Stimulated activated CD4-positive, alpha-beta T cell treated with anti-CD3 and anti-CD28 coated beads, TNF-alpha, amount 100 ng/mL, for 1 hour (primary cell): ENCODE measurements around the gene ZNF701.

ENCODE experiments used
- DNase-seq, 3 donors: peaks; one replicate each; pipeline ENCODE4 v3.0.0-alpha.2; 2020; ENCODE audit warnings: low read depth in 3 of 3, low spot score in 1 of 3

Gene ZNF701

DNA sequence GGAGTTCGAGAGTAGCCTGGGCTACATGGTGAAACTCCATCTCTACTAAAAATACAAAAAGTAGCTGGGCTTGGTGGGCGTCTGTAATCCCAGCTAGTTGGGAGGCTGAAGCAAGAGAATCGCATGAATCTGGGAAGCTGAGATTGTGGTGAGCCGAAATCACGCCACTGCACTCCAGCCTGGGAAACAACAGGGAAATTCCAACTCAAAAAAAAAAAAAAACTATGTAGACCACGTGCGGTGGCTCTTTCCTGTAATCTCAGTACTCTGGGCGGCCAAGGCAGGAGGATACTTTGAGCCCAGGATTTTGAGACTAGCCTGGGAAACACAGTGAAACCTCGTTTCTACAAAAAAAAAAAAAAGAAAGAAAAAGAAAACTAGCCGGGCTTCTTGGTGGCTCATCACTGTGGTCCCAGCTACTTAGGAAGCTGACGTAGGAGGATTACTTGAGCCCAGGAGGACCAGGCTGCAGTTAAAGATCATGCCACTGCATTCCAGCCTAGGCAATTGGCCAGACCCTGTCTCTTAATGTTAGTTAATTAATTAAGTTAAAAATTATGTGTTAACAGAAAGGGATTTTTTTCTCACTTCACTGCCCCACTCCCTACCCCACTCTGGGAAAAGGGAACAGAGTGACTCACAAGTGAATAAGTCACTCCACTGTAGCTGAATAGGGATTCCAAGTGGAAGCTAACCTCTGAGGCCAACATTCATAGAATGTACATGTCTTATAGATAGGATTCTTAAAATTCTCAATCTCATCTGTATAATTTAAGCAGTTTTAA is 65.9 kb downstream of the ZNF701 start:
- no peak for DNase-seq
